ENCODE data around the gene SCAI.
"Not testable (repeated sequence)": the region's sequence is repeated elsewhere in the genome, so short reads cannot be mapped to it uniquely, and the experiment has no call there.

Gene SCAI

DNA sequence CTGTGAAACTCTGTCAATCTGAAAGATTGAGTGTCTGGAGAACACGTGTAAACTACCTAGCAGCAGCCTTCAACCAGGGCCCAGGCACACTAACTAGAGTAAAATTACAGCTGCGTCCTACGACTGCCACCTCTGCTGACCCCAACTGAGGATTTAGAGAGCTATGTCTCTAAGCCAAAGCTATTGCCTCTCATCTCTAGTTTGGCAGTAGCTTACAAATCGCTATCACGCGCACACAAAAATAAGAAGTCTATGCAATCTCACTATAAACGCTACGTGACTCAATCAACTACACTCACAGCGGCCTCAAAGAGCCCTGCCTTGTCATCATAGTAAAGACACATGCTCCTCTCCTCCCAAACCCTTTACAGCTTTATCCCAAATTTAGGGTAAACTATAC, 37.5 kb upstream of the SCAI start:
- Histone ChIP-seq H4K20me1 (ENCODE audit: insufficient read depth, low read length, poor library complexity, severe bottlenecking) (peaks cover 61% of the 10 kb centered on the region), H3K9me3 (ENCODE audit: insufficient read depth, low read depth, low read length) (no peaks in the 10 kb centered on the region), H3K79me2 (ENCODE audit: insufficient read depth, low read length) (peaks cover 97% of the 10 kb centered on the region), H3K4me2 (ENCODE audit: low read depth, low read length, poor library complexity, severe bottlenecking) (no peak overlapping the region), H3K9me2 (replicated peaks; ENCODE audit: low read depth, low read length) (no peaks in the 10 kb centered on the region), H3K9ac (ENCODE audit: low read depth, low read length, poor library complexity, severe bottlenecking) (no peak overlapping the region), H3K4me1 (ENCODE audit: insufficient read depth, low read length, poor library complexity, severe bottlenecking) (peaks cover 6% of the 10 kb centered on the region), H3F3A (ENCODE audit: low read depth) (no peaks in the 10 kb centered on the region), H3K4me3 (ENCODE audit: low read length, poor library complexity, severe bottlenecking) (no peak overlapping the region), H2AFZ (ENCODE audit: low read length) (no peak overlapping the region), H3K27me3 (ENCODE audit: insufficient read depth, low read length, poor library complexity, severe bottlenecking) (no peaks in the 10 kb centered on the region), H3K36me3 (ENCODE audit: insufficient read depth, low read length) (no peaks in the 10 kb centered on the region)
- no peak for TF ChIP-seq EZH2phosphoT487 (IDR thresholded peaks at IDR 0.05; ENCODE audit: borderline replicate concordance)
- TF ChIP-seq, protein P1, sequence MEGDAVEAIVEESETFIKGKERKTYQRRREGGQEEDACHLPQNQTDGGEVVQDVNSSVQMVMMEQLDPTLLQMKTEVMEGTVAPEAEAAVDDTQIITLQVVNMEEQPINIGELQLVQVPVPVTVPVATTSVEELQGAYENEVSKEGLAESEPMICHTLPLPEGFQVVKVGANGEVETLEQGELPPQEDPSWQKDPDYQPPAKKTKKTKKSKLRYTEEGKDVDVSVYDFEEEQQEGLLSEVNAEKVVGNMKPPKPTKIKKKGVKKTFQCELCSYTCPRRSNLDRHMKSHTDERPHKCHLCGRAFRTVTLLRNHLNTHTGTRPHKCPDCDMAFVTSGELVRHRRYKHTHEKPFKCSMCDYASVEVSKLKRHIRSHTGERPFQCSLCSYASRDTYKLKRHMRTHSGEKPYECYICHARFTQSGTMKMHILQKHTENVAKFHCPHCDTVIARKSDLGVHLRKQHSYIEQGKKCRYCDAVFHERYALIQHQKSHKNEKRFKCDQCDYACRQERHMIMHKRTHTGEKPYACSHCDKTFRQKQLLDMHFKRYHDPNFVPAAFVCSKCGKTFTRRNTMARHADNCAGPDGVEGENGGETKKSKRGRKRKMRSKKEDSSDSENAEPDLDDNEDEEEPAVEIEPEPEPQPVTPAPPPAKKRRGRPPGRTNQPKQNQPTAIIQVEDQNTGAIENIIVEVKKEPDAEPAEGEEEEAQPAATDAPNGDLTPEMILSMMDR (conservative IDR thresholded peaks at IDR 0.05; ENCODE audit: low read length), result no peak

DNA sequence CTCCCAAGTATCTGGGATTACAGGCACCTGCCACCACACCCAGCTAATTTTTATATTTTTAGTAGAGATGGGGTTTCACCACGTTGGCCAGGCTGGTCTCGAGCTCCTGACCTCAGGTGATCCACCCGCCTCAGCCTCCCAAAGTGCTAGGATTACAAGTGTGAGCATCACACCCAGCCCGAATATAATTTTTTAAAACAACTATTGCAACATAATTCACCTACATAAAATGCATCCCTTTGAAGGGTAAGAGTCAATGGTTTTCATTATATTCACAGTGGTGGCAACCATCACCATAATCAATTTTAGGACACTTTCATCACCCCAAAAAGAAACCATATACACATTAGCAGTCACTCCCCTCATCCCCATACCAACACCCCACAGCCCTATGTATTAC, 36.4 kb upstream of the SCAI start:
- H3K4me1 ChIP-seq (ENCODE audit: insufficient read depth, low read length, poor library complexity, severe bottlenecking); H3K9me3 ChIP-seq (ENCODE audit: insufficient read depth, low read depth, low read length); H3F3A ChIP-seq (ENCODE audit: low read depth); H3K9ac ChIP-seq (ENCODE audit: low read depth, low read length, poor library complexity, severe bottlenecking); H3K4me2 ChIP-seq (ENCODE audit: low read depth, low read length, poor library complexity, severe bottlenecking); H3K36me3 ChIP-seq (ENCODE audit: insufficient read depth, low read length); H3K9me2 ChIP-seq (replicated peaks; ENCODE audit: low read depth, low read length); H2AFZ ChIP-seq (ENCODE audit: low read length); H3K4me3 ChIP-seq (ENCODE audit: low read length, poor library complexity, severe bottlenecking); H3K27me3 ChIP-seq (ENCODE audit: insufficient read depth, low read length, poor library complexity, severe bottlenecking): not testable (repeated sequence)
- peaks cover 96% of the 10 kb centered on the region for H3K79me2 ChIP-seq (ENCODE audit: insufficient read depth, low read length)
- peaks cover 63% of the 10 kb centered on the region for H4K20me1 ChIP-seq (ENCODE audit: insufficient read depth, low read length, poor library complexity, severe bottlenecking)

DNA sequence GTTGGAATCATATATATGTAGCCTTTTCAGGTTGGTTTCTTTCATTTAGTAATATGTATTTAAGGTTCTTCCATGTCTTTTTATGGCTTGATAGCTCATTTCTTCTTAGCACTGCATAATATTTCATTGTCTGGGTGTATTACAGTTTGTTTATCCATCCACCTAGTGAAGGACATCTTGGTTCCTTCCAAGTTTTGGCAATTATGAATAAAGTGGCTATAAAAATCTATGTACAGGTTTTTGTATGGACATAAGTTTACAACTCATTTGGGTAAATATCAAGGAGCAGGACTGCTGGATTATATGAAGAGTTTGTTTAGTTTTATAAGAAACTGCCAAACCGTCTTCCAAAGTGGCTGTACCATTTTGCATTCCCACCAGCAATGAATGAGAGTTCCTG, 34.6 kb upstream of the SCAI start:
- H3K36me3 ChIP-seq (ENCODE audit: insufficient read depth, low read length), result peaks cover 4% of the 10 kb centered on the region; the same call in 1 of the 2 replicates
- H4K20me1 ChIP-seq (ENCODE audit: insufficient read depth, low read length, poor library complexity, severe bottlenecking), result peaks cover 69% of the 10 kb centered on the region
- no peaks in the 10 kb centered on the region for H3K4me1 ChIP-seq (ENCODE audit: insufficient read depth, low read length, poor library complexity, severe bottlenecking)
- no peaks in the 10 kb centered on the region for H3K27me3 ChIP-seq (ENCODE audit: insufficient read depth, low read length, poor library complexity, severe bottlenecking)
- no peaks in the 10 kb centered on the region for H3F3A ChIP-seq (ENCODE audit: low read depth)
- H2AFZ ChIP-seq (ENCODE audit: low read length), result no peak overlapping the region
- no peaks in the 10 kb centered on the region for H3K9me2 ChIP-seq (replicated peaks; ENCODE audit: low read depth, low read length)
- TF ChIP-seq, protein P1 (conservative IDR thresholded peaks at IDR 0.05; ENCODE audit: low read length), result no peak
- no peak for TF ChIP-seq EZH2phosphoT487 (IDR thresholded peaks at IDR 0.05; ENCODE audit: borderline replicate concordance)
- no peak overlapping the region for H3K4me3 ChIP-seq (ENCODE audit: low read length, poor library complexity, severe bottlenecking)
- peaks cover 96% of the 10 kb centered on the region for H3K79me2 ChIP-seq (ENCODE audit: insufficient read depth, low read length)
- H3K9ac ChIP-seq (ENCODE audit: low read depth, low read length, poor library complexity, severe bottlenecking), result no peak overlapping the region
- H3K9me3 ChIP-seq (ENCODE audit: insufficient read depth, low read depth, low read length), result no peaks in the 10 kb centered on the region
- H3K4me2 ChIP-seq (ENCODE audit: low read depth, low read length, poor library complexity, severe bottlenecking), result no peak overlapping the region

DNA sequence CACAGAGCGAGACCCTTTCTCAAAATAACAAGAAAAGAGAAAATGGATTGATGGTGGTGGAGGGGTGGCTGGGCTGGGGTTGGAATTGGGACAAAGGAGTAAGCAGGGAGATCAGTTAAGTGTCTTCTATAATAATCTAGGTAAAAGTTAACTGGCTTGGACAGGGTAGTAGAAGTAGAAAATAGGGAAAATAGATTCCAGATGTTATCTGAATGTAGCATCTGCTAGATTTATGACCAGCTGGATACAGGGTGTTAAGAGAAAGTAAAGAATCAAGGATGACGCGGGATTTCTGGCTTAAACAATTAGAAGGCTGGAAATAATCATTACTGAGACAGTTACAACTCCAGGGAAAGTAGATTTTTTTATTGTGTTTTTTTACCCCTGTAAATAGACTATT, 33.3 kb upstream of the SCAI start:
- H3K9ac ChIP-seq (ENCODE audit: low read depth, low read length, poor library complexity, severe bottlenecking), result no peak overlapping the region
- peaks cover 12% of the 10 kb centered on the region for H3K4me1 ChIP-seq (ENCODE audit: insufficient read depth, low read length, poor library complexity, severe bottlenecking)
- peaks cover 96% of the 10 kb centered on the region for H3K79me2 ChIP-seq (ENCODE audit: insufficient read depth, low read length)
- no peak overlapping the region for H3K4me3 ChIP-seq (ENCODE audit: low read length, poor library complexity, severe bottlenecking)
- no peaks in the 10 kb centered on the region for H3K9me3 ChIP-seq (ENCODE audit: insufficient read depth, low read depth, low read length)
- no peak overlapping the region for H3K4me2 ChIP-seq (ENCODE audit: low read depth, low read length, poor library complexity, severe bottlenecking)
- no peaks in the 10 kb centered on the region for H3F3A ChIP-seq (ENCODE audit: low read depth)
- H3K36me3 ChIP-seq (ENCODE audit: insufficient read depth, low read length), result peaks cover 4% of the 10 kb centered on the region; the same call in 1 of the 2 replicates
- H2AFZ ChIP-seq (ENCODE audit: low read length), result no peak overlapping the region
- no peaks in the 10 kb centered on the region for H3K27me3 ChIP-seq (ENCODE audit: insufficient read depth, low read length, poor library complexity, severe bottlenecking)
- no peaks in the 10 kb centered on the region for H3K9me2 ChIP-seq (replicated peaks; ENCODE audit: low read depth, low read length)
- TF ChIP-seq, protein P1 (conservative IDR thresholded peaks at IDR 0.05; ENCODE audit: low read length), result no peak
- no peak for TF ChIP-seq EZH2phosphoT487 (IDR thresholded peaks at IDR 0.05; ENCODE audit: borderline replicate concordance)
- H4K20me1 ChIP-seq (ENCODE audit: insufficient read depth, low read length, poor library complexity, severe bottlenecking), result peaks cover 70% of the 10 kb centered on the region

Data from Loucy (cell line).